HG02885 (cell line): ENCODE measurements around the gene WDR36.

Experiments
- ATAC-seq: cut with Tn5 transposase; IDR thresholded peaks from one replicate; pipeline ENCODE4 v1.9.1; 2021; ENCODE audit warnings: mild to moderate bottlenecking; ENCODE audit not compliant: unreplicated experiment, poor library complexity

The WDR36 gene

DNA sequence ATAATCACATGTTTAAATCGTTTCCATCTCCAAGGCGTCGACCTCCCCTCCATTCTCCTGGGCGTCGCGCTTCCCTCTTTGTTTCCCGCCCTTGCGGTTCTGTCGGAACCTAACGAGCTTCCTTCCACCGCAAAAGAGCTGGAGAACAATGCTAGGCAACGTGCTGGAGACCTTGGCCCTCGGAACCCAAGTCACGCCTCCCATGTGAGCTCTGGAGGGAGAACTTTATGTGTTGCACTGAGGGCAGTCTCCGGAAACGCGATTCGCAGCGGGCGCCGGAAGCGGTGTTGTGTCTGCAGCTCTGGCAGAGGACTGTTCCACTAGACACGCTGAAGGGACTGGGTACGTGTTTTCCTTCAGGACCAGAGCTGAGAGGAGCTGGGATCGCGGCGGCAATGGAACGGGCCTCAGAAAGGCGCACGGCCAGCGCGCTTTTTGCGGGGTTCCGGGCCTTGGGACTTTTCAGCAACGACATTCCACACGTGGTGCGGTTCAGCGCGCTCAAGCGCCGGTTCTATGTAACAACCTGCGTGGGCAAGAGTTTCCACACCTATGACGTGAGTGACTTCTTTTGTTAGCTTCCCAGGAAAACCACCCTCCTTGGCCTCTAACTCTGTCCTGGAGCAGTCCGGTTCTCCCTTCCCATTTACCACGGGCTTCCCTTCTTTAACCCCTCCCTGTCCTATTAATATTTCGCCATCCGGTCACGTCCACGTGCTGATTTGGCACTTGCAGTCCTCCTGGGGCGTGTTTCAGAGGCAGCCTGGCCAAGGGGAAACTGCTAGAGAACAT lies at the start of gene WDR36:
WDR36 (plus strand) TSS at position 287 of the 792 bp plus-strand sequence; CDS start at position 396, 109 bp downstream.
- peak; percentile 93 for ATAC-seq

DNA sequence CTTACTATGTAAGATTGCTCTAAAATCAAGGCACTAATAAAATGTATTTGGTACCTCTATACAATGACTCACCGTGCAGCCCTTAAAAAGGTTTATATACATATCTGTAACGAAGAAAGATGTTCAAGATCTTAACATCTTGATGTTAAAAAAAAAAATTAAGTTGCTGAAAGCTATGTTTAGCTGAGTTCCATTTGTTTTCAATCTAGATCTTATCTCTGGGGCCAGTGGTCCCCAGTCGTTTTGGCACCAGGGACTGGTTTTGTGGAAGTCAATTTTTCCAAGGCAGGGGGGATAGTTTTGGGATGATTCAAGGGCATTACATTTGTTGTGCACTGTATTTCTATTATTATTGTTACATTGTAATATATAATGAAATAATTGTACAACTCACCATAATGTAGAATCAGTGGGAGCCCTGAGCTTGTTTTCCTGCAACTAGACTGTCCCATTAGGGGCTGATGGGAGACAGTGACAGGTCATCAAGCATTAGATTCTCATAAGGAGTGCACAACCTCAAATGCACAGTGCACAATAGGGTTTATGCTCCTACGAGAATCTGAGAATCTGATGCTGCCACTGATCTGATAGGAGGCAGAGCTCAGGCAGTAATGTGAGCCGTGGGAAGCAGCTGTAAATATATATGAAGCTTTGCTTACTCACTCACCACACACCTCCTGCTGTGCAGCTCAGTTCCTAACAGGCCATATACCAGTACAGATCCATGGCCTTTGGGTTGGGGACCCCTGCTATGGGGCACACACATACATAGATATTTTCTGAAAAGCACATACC lies 48.2 kb upstream of the WDR36 start:
- no peak for ATAC-seq

DNA sequence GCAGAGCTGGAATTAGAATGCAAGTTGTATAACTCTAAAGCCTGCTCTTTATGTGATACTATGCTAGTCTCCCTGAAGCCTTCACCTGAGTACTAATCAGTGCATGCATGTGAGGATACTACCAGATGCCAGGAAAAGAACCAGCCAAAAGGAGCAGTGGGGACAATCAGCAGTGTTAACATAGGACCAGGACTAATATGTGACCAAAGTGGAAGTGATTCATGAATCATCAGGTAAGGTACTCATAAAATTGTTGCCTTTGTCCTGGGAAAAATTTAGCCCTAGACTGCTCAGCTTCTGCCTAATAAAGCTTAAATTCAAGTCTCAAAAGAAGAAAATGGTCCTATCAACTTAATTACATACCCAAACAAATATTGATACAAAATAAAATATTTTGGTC lies 34.1 kb upstream of the WDR36 start:
- ATAC-seq = no peak

DNA sequence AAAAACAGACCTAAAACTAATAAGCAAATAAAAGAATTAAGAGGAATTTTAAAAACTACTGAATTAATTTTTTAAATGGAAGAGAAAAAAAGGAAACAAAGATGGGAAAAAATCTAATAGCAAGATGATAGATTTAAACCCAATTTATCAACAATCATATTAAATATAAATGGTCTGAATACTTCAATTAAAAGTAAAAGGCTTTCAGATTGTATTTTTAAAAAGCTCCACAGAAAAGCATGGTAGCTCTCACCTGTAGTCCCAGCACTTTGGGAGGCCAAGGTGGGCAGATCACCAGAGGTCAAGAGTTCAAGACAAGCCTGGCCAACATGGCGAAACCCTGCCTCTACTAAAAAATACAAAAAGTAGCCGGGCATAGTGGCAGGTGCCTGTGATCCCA lies 32.0 kb upstream of the WDR36 start:
- no peak for ATAC-seq

DNA sequence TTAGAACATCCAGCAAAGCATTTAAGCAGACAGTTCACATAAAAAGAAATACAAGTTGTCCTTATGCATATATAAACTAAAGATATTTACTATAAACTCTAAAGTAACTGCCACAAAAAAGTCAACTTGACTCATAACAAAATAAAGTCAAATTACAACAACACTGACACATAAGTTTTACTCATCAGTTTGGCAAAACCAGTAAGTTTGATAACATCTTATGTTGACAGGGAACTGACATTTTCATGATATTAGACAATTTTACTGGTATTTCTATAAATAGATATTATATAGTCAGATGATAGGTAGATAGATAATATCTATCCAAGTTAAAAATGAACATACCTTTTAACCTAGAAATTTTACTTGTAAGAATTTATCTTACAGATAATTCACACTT lies 30.5 kb upstream of the WDR36 start:
- no peak for ATAC-seq

DNA sequence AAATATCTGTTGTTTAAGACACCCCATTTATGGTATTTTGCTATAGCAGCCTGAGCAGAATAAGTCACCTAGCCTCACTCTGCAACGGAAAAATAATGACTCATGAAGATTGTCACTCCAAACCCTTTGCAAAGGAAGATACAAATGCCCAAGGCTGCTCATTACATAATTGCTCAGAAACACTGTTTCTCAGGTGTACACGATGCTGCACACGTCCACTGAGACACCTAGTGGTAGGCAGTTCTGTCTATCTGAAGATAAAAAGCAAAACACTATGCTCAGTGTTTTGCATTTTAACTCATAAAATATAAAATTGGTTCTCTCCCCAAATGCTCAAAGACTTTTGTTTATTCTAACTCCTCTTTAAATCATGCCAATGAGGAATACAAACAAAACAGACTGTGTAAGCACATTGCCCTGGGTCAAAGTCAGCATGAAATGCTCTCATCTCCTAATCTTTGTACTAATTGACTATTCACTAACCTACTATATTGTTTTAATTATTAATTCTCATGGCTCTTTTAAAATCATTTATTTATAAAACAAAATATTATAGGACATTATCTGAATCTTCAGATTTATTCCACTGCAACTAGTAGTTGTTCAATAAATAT lies 28.3 kb upstream of the WDR36 start:
- ATAC-seq = peak; percentile 79

DNA sequence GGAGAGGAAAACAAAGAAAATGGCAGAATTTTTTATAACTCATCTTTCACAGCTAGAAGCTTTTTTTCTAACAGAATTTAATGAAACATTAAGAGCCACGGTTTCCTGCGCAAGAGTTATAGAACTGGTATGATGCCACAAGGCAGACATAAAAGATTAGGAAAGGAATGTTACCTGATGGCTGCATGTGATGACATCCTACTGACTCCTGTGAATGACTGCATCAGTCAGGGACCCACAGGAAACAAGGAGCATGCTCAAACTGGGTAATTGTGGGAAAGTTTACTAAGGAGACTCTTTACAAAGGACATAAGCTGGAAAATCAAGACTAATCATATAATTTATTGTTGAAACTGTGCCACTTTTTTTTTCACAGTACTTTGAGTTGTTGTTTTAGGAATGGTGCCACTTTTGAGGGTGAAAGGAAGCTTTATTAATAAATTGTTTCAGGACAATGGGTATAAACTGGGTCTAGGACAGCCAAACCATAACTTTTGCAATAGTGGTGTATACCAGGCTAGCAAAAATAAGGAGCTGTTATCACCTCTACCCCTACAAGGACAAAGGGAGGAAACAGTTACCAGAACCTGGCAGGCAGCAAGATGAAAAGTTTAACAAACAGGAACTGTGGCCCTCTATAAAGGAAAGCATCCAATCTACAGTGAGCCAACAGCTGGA lies 25.7 kb upstream of the WDR36 start:
- no peak for ATAC-seq

DNA sequence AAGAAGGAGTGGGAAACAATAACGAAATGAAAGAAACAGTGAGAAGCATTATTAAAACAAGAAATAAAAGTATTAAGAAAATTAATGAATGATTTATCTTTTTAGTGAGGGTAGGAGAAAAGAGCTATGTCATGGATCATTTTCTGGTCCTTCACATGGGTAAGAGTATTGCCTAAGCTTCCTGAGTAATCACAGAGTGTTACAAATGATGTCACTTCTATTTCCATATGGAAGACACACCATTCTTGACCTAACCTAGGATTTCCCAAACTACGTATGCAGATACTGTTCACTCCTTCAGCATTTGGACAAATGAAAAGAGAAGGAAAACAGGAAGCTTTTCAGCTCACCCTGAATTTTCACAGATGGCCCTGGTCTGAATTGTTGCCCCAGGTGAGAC lies 23.9 kb upstream of the WDR36 start:
- ATAC-seq = no peak

DNA sequence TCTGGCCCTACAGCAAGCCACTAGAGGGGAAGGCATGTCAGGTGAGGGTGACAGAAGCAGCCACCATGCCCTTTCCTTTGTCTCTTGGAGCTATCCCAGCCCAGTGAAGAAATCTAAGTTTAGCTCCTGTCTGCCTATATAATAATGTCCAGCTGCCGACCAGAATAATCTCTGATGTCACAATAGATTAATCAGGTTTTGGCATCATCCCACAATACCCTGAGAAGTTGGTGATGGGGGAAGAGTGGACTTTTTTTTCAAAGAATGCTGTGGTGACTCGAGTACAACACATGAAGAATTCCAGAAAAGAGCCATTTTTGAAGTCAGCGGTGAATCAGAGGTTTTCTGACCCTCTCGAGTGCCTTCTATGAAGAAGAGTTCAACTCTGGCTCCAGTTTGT lies 22.3 kb upstream of the WDR36 start:
- no peak for ATAC-seq

DNA sequence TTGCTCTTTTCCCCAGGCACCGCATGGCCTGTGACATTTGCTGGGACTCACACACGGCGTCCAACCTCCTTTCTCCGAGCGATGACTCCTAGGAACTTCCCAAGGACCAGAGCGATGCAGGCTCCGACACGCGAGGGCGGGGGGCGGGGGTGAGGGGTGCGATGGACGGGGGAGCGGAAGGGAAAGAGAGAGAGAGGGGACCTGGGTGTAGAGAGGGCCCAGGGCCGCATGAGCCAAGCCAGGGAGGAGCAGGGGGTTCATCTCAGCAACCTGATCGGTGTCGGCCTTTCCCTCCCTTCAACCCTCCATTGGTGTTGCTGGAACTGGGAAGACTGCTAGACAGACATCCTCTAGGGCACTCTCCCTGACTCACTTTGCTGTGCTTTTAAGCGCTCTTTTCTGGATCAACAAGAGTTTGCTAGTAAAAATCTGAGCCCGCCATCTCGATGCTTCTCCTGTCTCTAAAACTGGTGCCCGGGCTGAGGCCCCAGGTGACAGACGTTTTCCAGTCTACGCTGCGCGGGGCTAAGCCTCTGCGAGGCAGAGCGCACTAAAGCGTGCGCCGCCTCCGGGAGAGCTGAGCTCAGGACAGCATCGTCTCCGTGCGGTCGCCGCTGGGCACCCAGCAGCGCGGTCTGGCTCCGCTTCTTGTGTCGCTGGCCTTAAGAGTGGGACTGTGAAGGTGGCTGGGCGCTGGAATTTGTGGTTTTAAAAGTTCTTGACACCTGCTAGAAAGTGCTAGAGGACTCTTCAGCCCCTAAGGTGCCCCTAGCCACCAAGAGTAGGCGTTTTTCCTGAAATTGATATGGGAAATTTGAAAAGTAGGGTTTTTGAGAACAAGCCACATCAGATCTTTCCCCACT lies 21.6 kb upstream of the WDR36 start:
- ATAC-seq = no peak

DNA sequence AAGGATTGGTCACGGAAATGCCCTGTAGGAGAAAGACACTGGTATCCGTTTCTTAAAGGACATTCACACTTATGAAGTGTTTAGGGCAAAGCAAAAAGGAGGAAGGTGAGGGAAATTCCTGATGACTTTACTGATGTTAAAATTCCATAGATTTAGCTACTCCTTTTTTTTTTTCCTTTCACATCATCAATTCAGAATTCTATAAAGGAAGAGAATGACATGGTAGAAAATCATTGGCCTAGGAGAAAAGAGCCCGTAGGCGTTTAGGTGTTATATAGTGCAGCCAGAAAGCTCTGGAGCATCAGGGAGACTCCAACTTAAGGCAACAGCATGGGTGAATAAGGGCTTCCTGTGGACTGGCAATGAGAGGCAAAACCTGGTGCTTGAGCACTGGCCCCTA lies 20.7 kb upstream of the WDR36 start, which contains the start of gene TSLP:
TSLP (plus strand) TSS at position 301 of the 400 bp plus-strand sequence. CDS start 178 bp downstream, outside the sequence.
- no peak for ATAC-seq

DNA sequence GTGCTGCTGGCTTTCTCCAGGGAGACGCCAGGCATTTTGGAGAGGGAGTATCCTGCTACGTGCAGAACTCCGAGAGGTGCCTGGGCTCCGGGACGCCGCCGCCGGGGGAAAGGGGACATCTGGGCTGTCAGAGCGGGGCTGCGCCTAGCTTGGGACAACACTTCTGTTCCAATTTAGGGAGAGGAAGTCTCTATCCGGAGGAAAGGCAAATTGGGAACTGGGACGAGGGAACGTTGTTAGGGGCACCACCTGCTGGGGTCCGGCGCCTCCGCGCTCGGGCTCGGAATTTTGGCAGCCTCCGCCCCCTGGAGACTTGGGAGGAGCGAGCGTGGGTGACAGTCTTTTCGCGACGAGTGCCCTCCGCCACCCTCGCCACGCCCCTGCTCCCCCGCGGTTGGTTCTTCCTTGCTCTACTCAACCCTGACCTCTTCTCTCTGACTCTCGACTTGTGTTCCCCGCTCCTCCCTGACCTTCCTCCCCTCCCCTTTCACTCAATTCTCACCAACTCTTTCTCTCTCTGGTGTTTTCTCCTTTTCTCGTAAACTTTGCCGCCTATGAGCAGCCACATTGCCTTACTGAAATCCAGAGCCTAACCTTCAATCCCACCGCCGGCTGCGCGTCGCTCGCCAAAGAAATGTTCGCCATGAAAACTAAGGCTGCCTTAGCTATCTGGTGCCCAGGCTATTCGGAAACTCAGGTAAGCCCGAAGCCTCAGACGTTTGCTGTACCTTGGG lies 19.0 kb upstream of the WDR36 start:
- peak; percentile 89 for ATAC-seq

DNA sequence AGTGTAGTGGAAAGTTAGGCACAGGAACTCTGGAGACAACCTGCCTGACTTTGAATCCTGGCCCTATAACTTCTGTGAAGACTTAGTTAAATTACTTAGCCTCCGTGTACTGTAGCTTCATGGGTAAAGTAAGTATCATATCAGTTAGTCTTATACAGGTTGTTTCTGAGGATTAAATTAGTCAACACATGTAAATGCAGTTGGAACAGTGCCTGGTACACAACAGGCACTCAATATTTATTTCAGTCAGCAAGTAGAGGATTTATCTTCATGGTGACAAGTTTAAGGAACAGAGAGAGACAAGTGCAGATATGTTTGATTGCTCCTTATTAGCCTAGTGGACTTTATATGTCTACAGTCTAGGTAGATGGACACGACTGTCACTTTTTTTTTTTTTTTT lies 17.9 kb upstream of the WDR36 start:
- ATAC-seq = no peak

DNA sequence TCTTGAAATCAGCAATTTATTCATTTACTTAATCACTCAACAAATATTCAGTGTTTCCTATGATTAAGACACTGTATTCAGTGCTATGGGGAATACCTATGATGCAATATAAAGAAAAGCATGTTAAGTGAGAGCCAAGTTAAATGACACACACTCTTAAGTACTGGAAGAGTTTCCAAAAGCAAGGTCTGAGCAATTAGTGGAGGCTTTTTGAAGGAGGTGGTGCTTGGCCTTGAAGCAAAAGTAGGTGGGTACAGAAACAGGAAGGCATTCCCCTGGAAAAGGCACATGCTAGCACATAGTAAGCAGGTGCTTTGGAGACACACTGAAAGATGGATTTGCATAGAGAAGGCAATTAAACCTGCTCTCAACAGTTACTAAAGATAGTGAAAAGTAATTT lies 16.6 kb upstream of the WDR36 start:
- ATAC-seq = no peak

DNA sequence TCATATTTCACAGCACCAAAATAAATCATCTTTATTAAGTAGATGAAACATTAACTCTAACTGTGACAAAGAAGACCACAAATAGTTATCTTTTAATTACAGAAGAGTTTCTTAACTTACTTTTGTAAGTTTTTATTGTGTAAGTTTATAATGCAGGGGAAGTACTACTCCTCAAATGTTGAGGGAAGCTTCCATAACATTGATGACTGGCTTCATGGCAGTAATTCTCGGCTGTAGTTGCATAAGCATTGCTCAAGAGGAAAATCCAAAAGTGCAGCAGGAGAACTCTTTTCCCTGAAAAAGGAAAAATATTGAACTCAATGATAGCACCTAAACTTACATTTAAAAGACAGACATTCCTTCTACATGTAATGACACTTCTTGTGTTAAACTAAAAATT lies 16.1 kb upstream of the WDR36 start:
- ATAC-seq = no peak

DNA sequence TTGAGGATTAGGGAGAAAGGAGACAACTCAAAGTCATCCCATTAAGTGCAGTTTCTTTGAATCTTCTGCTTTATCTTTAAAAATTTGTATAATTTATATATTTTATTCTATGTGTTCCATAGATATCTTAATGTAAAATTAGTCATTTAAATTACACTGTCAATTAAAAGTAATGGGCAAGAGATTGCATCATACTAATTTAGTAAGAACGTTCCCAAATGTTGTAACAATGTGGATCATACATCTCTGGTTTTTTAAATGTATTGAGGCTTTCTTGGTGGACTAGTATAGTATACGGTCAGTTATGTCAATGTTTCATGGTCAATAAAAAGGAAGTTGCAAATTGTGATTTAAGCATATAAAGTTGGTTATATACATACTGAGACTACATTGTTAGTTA lies 14.5 kb upstream of the WDR36 start:
- ATAC-seq = no peak

DNA sequence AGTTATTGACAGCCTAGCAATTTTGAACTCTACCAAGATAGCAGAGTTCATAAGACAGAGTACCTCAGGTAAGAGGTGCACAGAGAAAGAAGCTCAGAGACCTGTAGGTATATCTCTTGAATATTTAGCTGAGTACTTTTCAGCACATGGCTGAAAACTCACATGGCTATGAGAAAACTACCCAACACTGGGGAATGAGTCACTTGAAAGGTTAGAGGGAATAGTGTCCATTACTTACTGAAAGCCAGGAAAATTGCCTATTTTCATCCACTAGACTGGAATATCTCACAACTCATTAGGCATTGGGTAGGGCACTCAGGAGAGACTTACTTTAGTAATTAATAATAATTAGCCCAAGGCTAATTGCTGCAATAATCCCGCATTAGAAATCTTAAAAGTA lies 12.3 kb upstream of the WDR36 start:
- ATAC-seq = no peak

DNA sequence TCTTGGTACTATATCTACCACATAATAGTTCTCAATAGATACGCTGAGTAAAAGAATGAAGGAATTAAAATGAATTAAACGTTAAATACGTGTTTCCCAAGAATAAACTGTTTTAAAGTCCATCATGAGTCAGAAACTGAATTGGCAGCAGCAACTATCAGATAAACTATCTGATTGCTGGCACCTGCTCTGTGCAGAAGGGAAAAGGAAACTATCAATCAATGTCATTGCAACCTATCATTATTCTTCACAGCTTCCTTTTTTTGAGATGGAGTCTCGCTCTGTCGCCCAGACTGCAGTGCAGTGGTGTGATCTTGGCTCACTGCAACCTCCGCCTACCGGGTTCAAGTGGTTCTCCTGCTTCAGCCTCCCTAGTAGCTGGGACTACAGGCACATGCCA lies 8.8 kb upstream of the WDR36 start:
- no peak for ATAC-seq

DNA sequence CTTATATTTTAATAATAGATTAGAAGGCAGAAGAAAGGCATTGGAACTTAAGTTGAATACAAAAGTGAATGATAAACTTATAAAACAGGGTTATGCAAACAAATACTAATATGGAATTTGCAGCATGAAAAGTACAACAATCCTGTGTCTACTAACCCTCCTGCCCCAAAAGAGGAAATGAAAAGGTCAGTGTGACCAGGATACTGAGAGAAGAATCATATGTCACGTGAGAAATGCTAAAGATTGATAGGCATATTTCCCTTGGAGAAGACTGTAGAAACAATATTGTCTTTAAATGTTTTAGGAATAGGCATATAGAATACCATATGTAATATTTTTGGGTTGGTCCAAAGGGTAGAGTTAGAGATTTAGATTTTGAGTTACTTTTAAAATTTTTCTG lies 3.8 kb downstream of the WDR36 start:
- no peak for ATAC-seq
